ENCODE results near the gene IFT81.

The IFT81 gene

GRCh38 chr12:110165540-110166159 lies 41.5 kb downstream of the IFT81 start:
- Mint-ChIP-seq H3K27ac (no peak overlapping the region), H3K36me3 (ENCODE audit: low read depth) (no peaks in the 10 kb centered on the region), H3K4me3 (no peak overlapping the region), H3K9me3 (no peaks in the 10 kb centered on the region), H3K27me3 (no peaks in the 10 kb centered on the region), H3K4me1 (ENCODE audit: low read depth) (no peaks in the 10 kb centered on the region)
- DNase-seq, result no peak

GRCh38 chr12:110168732-110169455 lies 44.7 kb downstream of the IFT81 start:
- Mint-ChIP-seq H3K4me1 (ENCODE audit: low read depth) (no peaks in the 10 kb centered on the region), H3K4me3 (no peak overlapping the region), H3K36me3 (ENCODE audit: low read depth) (no peaks in the 10 kb centered on the region)

GRCh38 chr12:110170535-110171185 lies 46.5 kb downstream of the IFT81 start:
- H3K4me1 Mint-ChIP-seq (ENCODE audit: low read depth), result no peaks in the 10 kb centered on the region

More at GRCh38 chr12:110168732-110169455, 44.7 kb downstream of the IFT81 start:
- Mint-ChIP-seq H3K27ac (no peak overlapping the region), H3K27me3 (no peaks in the 10 kb centered on the region), H3K9me3 (no peaks in the 10 kb centered on the region)
- no peak for DNase-seq

GRCh38 chr12:110171186-110171538 lies 47.0 kb downstream of the IFT81 start:
- no peak overlapping the region for H3K4me3 Mint-ChIP-seq
- no peak for DNase-seq
- no peak overlapping the region for H3K27ac Mint-ChIP-seq
- H3K4me1 Mint-ChIP-seq (ENCODE audit: low read depth), result no peaks in the 10 kb centered on the region
- H3K27me3 Mint-ChIP-seq, result no peaks in the 10 kb centered on the region
- H3K9me3 Mint-ChIP-seq, result no peaks in the 10 kb centered on the region
- no peaks in the 10 kb centered on the region for H3K36me3 Mint-ChIP-seq (ENCODE audit: low read depth)

More at GRCh38 chr12:110170535-110171185, 46.5 kb downstream of the IFT81 start:
- Mint-ChIP-seq H3K27ac (no peak overlapping the region), H3K36me3 (ENCODE audit: low read depth) (no peaks in the 10 kb centered on the region), H3K9me3 (no peaks in the 10 kb centered on the region), H3K4me3 (no peak overlapping the region), H3K27me3 (no peaks in the 10 kb centered on the region)
- no peak for DNase-seq

- H3K27me3 Mint-ChIP-seq, result no peaks in the 10 kb centered on the region
- H3K36me3 Mint-ChIP-seq (ENCODE audit: low read depth), result no peaks in the 10 kb centered on the region
- H3K4me3 Mint-ChIP-seq, result no peak overlapping the region
- H3K4me1 Mint-ChIP-seq (ENCODE audit: low read depth), result no peaks in the 10 kb centered on the region
- no peak for DNase-seq
- H3K9me3 Mint-ChIP-seq, result no peaks in the 10 kb centered on the region
- H3K27ac Mint-ChIP-seq, result no peak overlapping the region
These were observed 47.5 kb downstream of the IFT81 start for GRCh38 chr12:110171636-110172035.

GRCh38 chr12:110174373-110174996 lies 50.3 kb downstream of the IFT81 start:
- DNase-seq, result no peak
- H3K36me3 Mint-ChIP-seq (ENCODE audit: low read depth), result no peaks in the 10 kb centered on the region
- no peak overlapping the region for H3K4me3 Mint-ChIP-seq
- no peaks in the 10 kb centered on the region for H3K27me3 Mint-ChIP-seq
- no peaks in the 10 kb centered on the region for H3K4me1 Mint-ChIP-seq (ENCODE audit: low read depth)
- H3K27ac Mint-ChIP-seq, result no peak overlapping the region
- no peaks in the 10 kb centered on the region for H3K9me3 Mint-ChIP-seq

GRCh38 chr12:110175201-110175600 lies 51.0 kb downstream of the IFT81 start:
- H3K9me3 Mint-ChIP-seq, result no peaks in the 10 kb centered on the region
- DNase-seq, result no peak
- no peaks in the 10 kb centered on the region for H3K27me3 Mint-ChIP-seq
- no peak overlapping the region for H3K4me3 Mint-ChIP-seq
- H3K4me1 Mint-ChIP-seq (ENCODE audit: low read depth), result no peaks in the 10 kb centered on the region
- H3K36me3 Mint-ChIP-seq (ENCODE audit: low read depth), result no peaks in the 10 kb centered on the region
- no peak overlapping the region for H3K27ac Mint-ChIP-seq

GRCh38 chr12:110176745-110177144 lies 52.6 kb downstream of the IFT81 start:
- no peaks in the 10 kb centered on the region for H3K4me1 Mint-ChIP-seq (ENCODE audit: low read depth)
- no peak for DNase-seq
- no peaks in the 10 kb centered on the region for H3K9me3 Mint-ChIP-seq
- H3K4me3 Mint-ChIP-seq, result no peak overlapping the region
- no peaks in the 10 kb centered on the region for H3K36me3 Mint-ChIP-seq (ENCODE audit: low read depth)
- H3K27ac Mint-ChIP-seq, result no peak overlapping the region
- no peaks in the 10 kb centered on the region for H3K27me3 Mint-ChIP-seq

GRCh38 chr12:110179291-110179690 lies 55.1 kb downstream of the IFT81 start:
- H3K27ac Mint-ChIP-seq, result no peak overlapping the region
- H3K9me3 Mint-ChIP-seq, result no peaks in the 10 kb centered on the region
- H3K27me3 Mint-ChIP-seq, result no peaks in the 10 kb centered on the region
- no peak overlapping the region for H3K4me3 Mint-ChIP-seq
- no peaks in the 10 kb centered on the region for H3K4me1 Mint-ChIP-seq (ENCODE audit: low read depth)
- no peak for DNase-seq
- H3K36me3 Mint-ChIP-seq (ENCODE audit: low read depth), result no peaks in the 10 kb centered on the region

GRCh38 chr12:110180591-110181005 lies 56.4 kb downstream of the IFT81 start:
- Mint-ChIP-seq H3K36me3 (ENCODE audit: low read depth) (no peaks in the 10 kb centered on the region), H3K4me3 (no peak overlapping the region), H3K27ac (no peak overlapping the region), H3K4me1 (ENCODE audit: low read depth) (no peaks in the 10 kb centered on the region), H3K9me3 (no peaks in the 10 kb centered on the region), H3K27me3 (no peaks in the 10 kb centered on the region)
- DNase-seq, result no peak

GRCh38 chr12:110182281-110182680 lies 58.1 kb downstream of the IFT81 start:
- Mint-ChIP-seq H3K9me3 (peaks cover 10% of the 10 kb centered on the region), H3K4me1 (ENCODE audit: low read depth) (no peaks in the 10 kb centered on the region), H3K27ac (no peak overlapping the region), H3K27me3 (no peaks in the 10 kb centered on the region), H3K36me3 (ENCODE audit: low read depth) (no peaks in the 10 kb centered on the region), H3K4me3 (no peak overlapping the region)
- no peak for DNase-seq

GRCh38 chr12:110183386-110183785 lies 59.2 kb downstream of the IFT81 start:
- Mint-ChIP-seq H3K9me3 (peaks cover 10% of the 10 kb centered on the region), H3K4me1 (ENCODE audit: low read depth) (no peaks in the 10 kb centered on the region), H3K27me3 (no peaks in the 10 kb centered on the region), H3K27ac (no peak overlapping the region), H3K36me3 (ENCODE audit: low read depth) (no peaks in the 10 kb centered on the region), H3K4me3 (no peak overlapping the region)
- DNase-seq, result no peak

GRCh38 chr12:110185626-110186025 lies 61.5 kb downstream of the IFT81 start:
- no peaks in the 10 kb centered on the region for H3K36me3 Mint-ChIP-seq (ENCODE audit: low read depth)
- H3K27me3 Mint-ChIP-seq, result no peaks in the 10 kb centered on the region
- no peak overlapping the region for H3K4me3 Mint-ChIP-seq
- H3K4me1 Mint-ChIP-seq (ENCODE audit: low read depth), result no peaks in the 10 kb centered on the region
- no peak for DNase-seq
- peaks cover 10% of the 10 kb centered on the region for H3K9me3 Mint-ChIP-seq
- H3K27ac Mint-ChIP-seq, result no peak overlapping the region

GRCh38 chr12:110186059-110186458 lies 61.9 kb downstream of the IFT81 start:
- no peaks in the 10 kb centered on the region for H3K4me1 Mint-ChIP-seq (ENCODE audit: low read depth)
- DNase-seq, result no peak
- H3K9me3 Mint-ChIP-seq, result peaks cover 10% of the 10 kb centered on the region
- no peak overlapping the region for H3K4me3 Mint-ChIP-seq
- no peak overlapping the region for H3K27ac Mint-ChIP-seq
- H3K36me3 Mint-ChIP-seq (ENCODE audit: low read depth), result no peaks in the 10 kb centered on the region
- H3K27me3 Mint-ChIP-seq, result no peaks in the 10 kb centered on the region

GRCh38 chr12:110193196-110193595 lies 69.0 kb downstream of the IFT81 start:
- H3K36me3 Mint-ChIP-seq (ENCODE audit: low read depth), result no peaks in the 10 kb centered on the region
- H3K4me1 Mint-ChIP-seq (ENCODE audit: low read depth), result peaks cover 3% of the 10 kb centered on the region
- no peaks in the 10 kb centered on the region for H3K27me3 Mint-ChIP-seq
- no peak for DNase-seq
- no peak overlapping the region for H3K27ac Mint-ChIP-seq
- H3K9me3 Mint-ChIP-seq, result no peaks in the 10 kb centered on the region
- H3K4me3 Mint-ChIP-seq, result no peak overlapping the region
